Ectodermal cell (in vitro differentiated cells): ENCODE results near the gene HAUS3.
A peak's percentile ranks its signal among the peaks of the same experiment; 100 is the strongest.

Source experiments
- H3K27ac ChIP-seq: 2 replicates; pipeline ENCODE4 v1.7.0; 2013; ENCODE audit warnings: mild to moderate bottlenecking, low read depth, low read length; ENCODE audit not compliant: insufficient read depth, poor library complexity, severe bottlenecking
- H3K27me3 ChIP-seq: 2 replicates; pipeline ENCODE4 v1.7.0; 2013; ENCODE audit warnings: mild to moderate bottlenecking, low read length; ENCODE audit not compliant: insufficient read depth, control insufficient read depth, poor library complexity, severe bottlenecking
- H3K36me3 ChIP-seq: one replicate; pipeline ENCODE4 v1.7.0; 2013; ENCODE audit warnings: low read length; ENCODE audit not compliant: control insufficient read depth, insufficient read depth
- H3K4me1 ChIP-seq: one replicate; pipeline ENCODE4 v1.7.0; 2013; ENCODE audit warnings: low read length; ENCODE audit not compliant: control insufficient read depth, insufficient read depth
- H3K4me3 ChIP-seq: 2 replicates; pipeline ENCODE4 v1.7.0; 2013; ENCODE audit warnings: low read depth, low read length, control low read depth; ENCODE audit not compliant: insufficient read depth
- H3K9me3 ChIP-seq: 2 replicates; pipeline ENCODE4 v1.7.0; 2013; ENCODE audit warnings: mild to moderate bottlenecking, low read length, moderate library complexity; ENCODE audit not compliant: control insufficient read depth
- WGBS, 2 experiments: methylation state at CpG; one replicate each; pipeline ENCODE4 v1.1.7; 2013; ENCODE audit warnings: missing lambda C conversion rate in 2 of 2; 5-methylcytosine and 5-hydroxymethylcytosine counted together

Gene HAUS3

DNA sequence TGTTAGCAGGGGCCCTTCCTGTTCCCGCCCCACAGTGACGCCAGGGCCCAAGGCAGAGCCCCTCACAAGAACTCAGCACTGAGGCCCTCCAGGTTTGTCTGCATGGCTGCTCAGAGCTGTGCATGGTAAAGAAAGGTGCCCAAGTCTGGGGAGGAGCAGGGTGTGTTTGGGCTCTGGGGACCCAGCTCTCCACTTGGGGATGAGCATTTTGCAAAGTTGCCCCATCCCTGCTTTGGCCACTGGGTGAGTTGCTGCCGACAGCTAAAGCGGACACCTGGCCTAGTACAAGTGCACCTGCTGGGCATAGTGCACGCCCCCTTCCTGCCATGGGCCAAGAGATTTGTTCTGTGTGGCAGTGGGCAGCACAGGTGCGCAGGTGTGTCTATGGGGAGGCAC is 22.0 kb upstream of the HAUS3 start:
- Histone ChIP-seq H3K27me3 (no peaks in the 10 kb centered on the region), H3K9me3 (no peaks in the 10 kb centered on the region), H3K36me3 (no peaks in the 10 kb centered on the region), H3K27ac (no peak overlapping the region), H3K4me3 (no peak overlapping the region), H3K4me1 (peaks cover 36% of the 10 kb centered on the region)
- 58 to 59% methylated on average over 6 of the region's 6 CpGs for WGBS, 2 experiments

DNA sequence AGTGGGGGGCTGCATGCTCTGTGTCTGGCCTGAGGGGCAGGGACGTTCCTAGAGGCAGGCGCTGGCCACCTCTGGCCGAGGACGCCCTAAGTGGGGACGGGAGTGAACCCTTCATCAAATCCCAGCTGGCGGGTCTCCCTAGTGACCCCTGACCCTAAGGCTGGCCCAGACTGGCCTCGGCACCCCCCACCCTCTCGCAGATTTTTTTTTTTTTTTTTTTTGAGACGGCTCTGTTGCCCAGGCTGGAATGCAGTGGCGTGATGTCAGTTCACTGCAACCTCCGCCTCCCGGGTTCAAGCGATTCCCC is 21.0 kb upstream of the HAUS3 start:
- Histone ChIP-seq H3K36me3 (no peaks in the 10 kb centered on the region), H3K27ac (peak overlapping the region; percentile 65), H3K27me3 (no peaks in the 10 kb centered on the region), H3K4me3 (peak overlapping the region; percentile 50), H3K9me3 (no peaks in the 10 kb centered on the region), H3K4me1 (peaks cover 29% of the 10 kb centered on the region)
- 62 to 65% methylated on average over 13 of the region's 13 CpGs for WGBS, 2 experiments

DNA sequence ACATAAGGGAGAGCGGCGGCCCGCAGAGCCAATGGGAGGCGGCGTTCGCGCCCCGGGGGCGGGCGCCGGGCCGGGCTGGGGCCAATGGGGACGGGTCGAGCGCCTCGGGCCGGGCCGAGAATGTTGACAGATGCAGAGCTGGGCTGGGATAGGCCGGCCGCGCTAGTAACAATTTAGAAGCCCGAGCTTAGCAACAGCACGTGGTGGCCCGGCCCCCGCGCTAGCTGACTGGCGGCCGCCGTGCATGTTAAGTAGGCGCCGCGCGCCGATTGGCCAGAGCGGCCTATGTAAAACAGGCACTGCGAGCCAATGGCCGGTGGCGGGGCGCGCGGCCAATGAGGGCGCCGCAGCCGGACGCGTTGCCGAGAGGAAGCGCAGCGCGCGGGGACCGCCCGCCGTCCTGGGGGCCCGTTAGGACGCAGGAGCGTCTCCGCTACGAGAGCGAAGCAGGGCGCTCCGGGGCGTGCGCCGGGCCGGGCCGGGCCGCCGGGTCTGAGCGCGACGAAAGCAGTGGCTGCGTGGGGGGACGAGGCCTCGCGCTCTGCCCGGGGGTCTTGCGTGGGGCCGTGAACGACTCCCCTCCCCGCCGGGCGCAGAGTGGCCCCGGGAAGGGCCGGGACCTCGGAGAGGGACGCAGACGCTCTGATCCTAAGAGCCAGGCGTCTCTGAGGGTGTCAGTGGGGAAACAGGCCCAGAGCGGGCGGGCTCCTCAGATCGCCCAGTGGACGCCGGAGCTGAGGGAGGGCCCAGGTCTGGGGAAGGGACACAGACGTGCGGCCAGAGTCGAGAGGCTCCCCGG is 20.4 kb upstream of the HAUS3 start:
- Histone ChIP-seq H3K27me3 (no peaks in the 10 kb centered on the region), H3K36me3 (no peaks in the 10 kb centered on the region), H3K9me3 (no peaks in the 10 kb centered on the region), H3K27ac (peak overlapping the region; percentile 65), H3K4me3 (peak overlapping the region; percentile 50), H3K4me1 (peaks cover 29% of the 10 kb centered on the region)
- 1 to 2% methylated on average over 98 of the region's 98 CpGs for WGBS, 2 experiments

DNA sequence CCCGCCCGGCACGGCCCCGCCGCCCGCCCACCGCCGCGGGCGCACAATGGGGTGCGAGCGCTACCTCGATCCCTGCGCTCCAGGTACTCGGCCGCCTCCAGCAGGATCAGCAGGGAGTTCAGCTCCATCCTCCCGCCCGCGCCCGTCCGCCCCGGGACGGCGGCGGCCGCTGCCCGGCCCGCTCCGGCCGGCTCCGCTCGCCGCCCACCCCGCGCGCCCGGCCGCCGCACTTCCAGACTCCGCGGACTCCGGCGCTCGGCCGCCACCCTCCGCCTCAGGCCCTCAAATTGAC is 19.9 kb upstream of the HAUS3 start, which contains the start of gene MXD4:
TSS of gene MXD4 (minus strand) at position 257 of the 292 bp plus-strand sequence. CDS start at position 128, 129 bp downstream.
- Histone ChIP-seq H3K9me3 (no peaks in the 10 kb centered on the region), H3K27me3 (no peaks in the 10 kb centered on the region), H3K36me3 (no peaks in the 10 kb centered on the region), H3K4me3 (peak within 1 kb of the TSS; percentile 70), H3K27ac (peak within 1 kb of the TSS; percentile 65), H3K4me1 (peaks cover 29% of the 10 kb centered on the region)
- 1% methylated on average over 46 of the region's 46 CpGs for WGBS, 2 experiments

DNA sequence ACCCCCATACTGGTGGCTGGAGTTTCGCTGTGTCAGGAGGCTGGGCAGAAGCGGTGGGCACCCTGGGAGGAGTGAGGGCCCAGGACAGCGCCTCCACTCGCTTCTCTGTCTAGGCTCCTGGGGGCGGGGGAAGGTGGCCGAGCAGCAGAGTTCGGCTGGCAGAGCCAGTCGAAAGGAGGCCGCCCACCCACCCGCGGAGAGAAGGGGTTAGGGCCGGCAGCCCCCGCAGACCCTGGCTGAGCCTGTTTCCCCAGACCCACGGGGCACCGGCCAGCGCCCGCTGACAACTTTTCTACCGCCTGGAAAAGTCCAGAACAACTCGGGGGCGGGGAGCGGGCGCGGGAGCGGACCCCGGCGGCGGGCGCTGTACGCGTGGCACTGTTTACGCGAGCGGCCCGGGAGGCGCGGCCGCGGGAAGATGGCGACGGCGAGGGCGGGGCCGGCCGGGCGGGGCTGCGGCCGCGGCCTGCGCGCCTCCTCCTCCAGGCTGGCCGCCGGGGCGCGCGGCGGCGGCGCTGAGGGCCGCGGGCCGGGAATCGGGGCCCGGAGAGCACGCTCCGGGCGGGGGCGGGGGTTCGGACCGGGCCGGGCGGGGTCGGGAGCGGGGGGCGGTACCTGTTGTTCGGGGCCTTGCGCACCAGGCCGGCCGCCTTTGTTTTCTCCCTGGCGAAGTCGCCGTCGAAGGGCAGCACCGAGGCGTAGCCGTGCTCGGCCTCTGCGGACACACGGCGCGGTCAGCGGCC is 19.4 kb upstream of the HAUS3 start:
- Histone ChIP-seq H3K9me3 (no peaks in the 10 kb centered on the region), H3K4me1 (peaks cover 25% of the 10 kb centered on the region), H3K27ac (no peak overlapping the region), H3K36me3 (no peaks in the 10 kb centered on the region), H3K4me3 (peak overlapping the region; percentile 70), H3K27me3 (no peaks in the 10 kb centered on the region)
- 1% methylated on average over 91 of the region's 91 CpGs for WGBS, 2 experiments

DNA sequence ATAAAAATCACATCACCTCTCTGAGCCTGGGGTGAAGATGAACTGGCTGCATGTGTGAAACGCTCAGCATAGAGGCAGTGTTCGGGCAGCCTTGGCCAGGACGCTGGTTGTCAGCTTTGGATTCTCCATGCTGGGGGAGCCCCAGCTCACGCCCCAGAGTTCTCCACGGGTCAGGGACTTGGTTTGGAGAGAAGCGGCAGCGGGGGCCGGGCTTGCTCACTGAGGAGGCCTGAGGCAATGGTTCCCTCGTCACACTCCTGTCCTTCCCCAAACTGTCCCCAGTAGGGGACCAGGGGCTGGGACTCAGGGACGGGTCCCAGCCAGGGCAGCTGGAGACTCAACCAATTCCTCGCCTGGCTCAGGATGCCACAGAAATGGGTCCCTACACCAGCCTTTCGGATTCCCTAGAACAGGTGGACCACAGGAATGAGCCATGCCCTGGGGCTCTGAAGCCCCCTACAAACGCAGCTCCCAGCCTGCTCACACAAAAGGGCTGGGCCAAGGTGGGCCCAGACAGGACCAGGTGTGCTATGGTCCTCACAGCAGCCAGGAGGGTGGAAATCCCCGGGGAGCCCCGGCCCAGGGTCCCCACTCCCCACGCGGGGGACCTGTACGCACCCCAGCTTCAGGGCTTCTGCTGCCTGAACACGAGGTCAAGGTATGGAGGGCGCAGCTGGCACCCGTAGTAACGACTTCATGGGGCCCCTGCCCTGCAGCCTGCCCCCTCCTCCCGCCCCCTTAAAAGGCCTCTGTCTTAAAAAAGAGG is 18.6 kb upstream of the HAUS3 start:
- Histone ChIP-seq H3K4me1 (peaks cover 25% of the 10 kb centered on the region), H3K27me3 (no peaks in the 10 kb centered on the region), H3K27ac (no peak overlapping the region), H3K36me3 (no peaks in the 10 kb centered on the region), H3K4me3 (peak overlapping the region; percentile 70), H3K9me3 (no peaks in the 10 kb centered on the region)
- 73% methylated on average over 23 of the region's 23 CpGs for WGBS, 2 experiments

DNA sequence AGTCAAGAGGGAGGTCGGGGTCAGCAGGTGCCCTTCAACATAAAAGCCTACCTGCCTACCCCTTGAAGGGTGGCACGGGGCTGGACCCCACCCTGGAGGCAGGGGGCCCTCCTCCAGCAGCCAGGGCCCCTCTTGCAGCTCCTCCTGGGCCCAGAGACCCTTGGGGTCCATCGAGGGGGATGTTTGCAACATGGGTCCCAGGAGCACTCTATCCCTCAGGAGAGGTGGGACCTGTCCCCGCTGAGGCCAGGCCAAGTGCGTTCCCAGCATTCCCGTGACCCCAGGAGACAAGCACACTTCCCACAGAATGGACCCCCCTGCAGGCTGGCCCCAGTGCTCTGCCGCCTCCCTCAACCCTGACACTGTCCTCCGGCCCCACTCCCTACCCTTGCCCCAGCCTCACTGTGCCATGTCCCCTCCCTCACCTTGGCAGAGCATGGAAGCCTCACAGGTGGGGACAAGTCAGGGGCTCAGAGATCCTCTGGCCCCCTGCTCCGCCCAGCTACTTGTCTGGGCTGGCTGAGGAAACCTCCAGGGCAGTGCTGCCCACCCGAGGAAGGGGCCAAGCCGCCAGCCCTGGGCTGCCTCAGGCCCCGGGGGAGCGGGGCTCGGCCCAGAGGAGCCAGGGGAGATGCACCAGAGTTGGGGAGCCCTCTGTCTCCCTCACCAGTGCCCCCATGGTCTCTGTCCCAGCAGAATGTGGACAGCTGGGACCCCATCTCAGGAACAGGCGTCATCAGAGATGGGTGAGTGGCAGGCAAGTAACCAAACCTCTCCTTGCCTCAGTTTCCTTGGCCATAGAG is 17.8 kb upstream of the HAUS3 start:
- WGBS, 2 experiments: 93% methylated on average over 15 of the region's 15 CpGs
- no peaks in the 10 kb centered on the region for H3K36me3 ChIP-seq
- H3K4me1 ChIP-seq: peaks cover 23% of the 10 kb centered on the region
- no peaks in the 10 kb centered on the region for H3K27me3 ChIP-seq
- no peaks in the 10 kb centered on the region for H3K9me3 ChIP-seq
- peak overlapping the region; percentile 70 for H3K4me3 ChIP-seq
- no peak overlapping the region for H3K27ac ChIP-seq

DNA sequence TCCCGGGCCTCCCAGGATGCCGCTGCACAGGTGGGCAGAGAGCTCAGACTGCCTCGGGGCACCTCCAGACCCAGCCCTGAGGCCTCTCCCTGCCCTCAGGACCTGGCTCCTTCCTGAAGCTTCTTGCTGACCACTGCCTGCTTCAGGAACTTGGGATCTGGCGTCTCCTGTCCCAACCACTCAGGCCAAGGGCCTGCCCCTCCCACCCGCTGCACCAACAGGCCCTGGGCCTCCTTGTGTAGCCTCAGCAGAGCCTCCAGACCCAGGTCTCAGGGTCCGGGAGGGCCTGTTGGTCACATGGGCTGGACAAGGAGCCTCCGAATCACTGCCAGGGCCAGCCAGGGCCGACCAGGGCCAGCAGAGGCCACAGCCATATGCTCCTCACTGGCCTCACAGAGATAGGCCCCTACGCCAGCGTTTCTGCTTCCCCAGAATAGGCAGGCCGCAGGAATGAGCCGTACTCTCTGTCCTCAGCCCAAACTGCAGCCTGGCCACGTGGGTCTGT is 17.2 kb upstream of the HAUS3 start:
- Histone ChIP-seq H3K27ac (no peak overlapping the region), H3K27me3 (no peaks in the 10 kb centered on the region), H3K9me3 (no peaks in the 10 kb centered on the region), H3K4me3 (no peak overlapping the region), H3K36me3 (no peaks in the 10 kb centered on the region), H3K4me1 (peaks cover 17% of the 10 kb centered on the region)
- WGBS, 2 experiments: 95% methylated on average over 13 of the region's 13 CpGs

DNA sequence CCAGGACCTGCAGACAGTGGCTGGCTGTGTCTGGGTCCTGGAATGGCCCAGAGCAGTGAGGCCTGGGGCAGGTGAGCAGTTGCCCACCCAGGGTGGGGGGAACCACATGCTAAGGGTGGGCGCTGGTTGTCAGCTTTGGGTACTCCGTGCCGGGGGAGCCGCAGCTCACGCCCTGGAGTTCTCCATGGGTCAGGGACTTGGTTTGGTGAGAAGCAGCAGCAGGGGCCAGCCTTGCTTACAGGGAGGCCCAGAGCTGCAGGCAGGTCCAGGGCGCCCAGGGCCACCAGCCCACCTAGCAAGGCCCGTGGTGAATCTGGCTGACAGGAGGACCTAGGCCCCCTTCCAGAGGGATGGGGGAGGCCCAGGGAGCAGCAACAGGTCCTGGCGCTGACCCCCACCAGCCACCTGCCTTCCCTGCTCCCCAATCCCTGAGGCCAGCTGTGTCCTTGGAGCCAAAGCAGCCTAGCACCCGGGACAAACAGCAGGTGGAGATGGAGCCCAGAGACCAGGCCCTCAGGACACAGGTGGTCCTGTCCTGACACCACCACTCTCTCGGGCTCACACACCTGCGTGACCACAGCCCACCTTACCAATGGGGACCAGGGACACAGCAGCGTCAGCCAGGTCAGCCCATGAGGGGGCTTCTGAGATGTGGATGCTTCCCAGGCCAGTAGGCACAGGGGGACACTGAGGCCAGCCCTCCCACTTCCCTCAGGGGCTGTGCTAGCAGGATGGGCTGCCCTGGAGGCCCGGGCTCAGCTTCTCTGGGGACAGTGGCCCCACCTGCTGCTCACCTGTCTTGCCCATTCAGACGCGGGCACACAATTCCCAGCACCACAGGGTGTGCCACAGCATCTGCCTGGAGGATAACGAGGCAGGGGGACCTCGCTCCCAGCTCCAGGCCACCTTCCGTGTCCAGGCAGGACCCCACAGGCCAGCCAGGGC is 16.4 kb upstream of the HAUS3 start:
- Histone ChIP-seq H3K4me1 (peaks cover 11% of the 10 kb centered on the region), H3K27ac (no peak overlapping the region), H3K36me3 (no peaks in the 10 kb centered on the region), H3K27me3 (no peaks in the 10 kb centered on the region), H3K9me3 (no peaks in the 10 kb centered on the region), H3K4me3 (no peak overlapping the region)
- 91 to 92% methylated on average over 18 of the region's 18 CpGs for WGBS, 2 experiments
